CD8-positive, alpha-beta memory T cell (primary cell): ENCODE results near the gene TRIM43. TPM values are rescaled to one million over a fixed set of nuclear protein-coding genes. Genes with fewer than 3 reads are reported as not detected.
"Not testable (repeated sequence)": the region's sequence is repeated elsewhere in the genome, so short reads cannot be mapped to it uniquely, and the experiment has no call there.

Experiments used
- CTCF ChIA-PET: fragments of 350-600 bp; sonication (Branson Sonifier 250); formaldehyde crosslinking; loops from one replicate; lab custom pipeline; 2021; ENCODE audit warnings: antibody characterized with exemption; lab: Charles Lee
- POLR2A ChIA-PET: fragments of 350-600 bp; sonication (Branson Sonifier 250); formaldehyde crosslinking; loops from one replicate; lab custom pipeline; 2021; ENCODE audit warnings: antibody characterized with exemption; lab: Charles Lee
- DNase-seq, 5 donors: peaks; one replicate each; pipeline versions ENCODE4 v3.0.0 to v3.0.0-alpha.2; 2020 to 2022; ENCODE audit warnings: mixed read lengths in 1 of 5
- H3K27ac ChIP-seq: one replicate; pipeline ENCODE4 v1.7.0; 2013; ENCODE audit warnings: low read depth, mild to moderate bottlenecking, low read length, moderate library complexity
- H3K27me3 ChIP-seq: 2 replicates; pipeline ENCODE4 v1.7.0; 2013; ENCODE audit warnings: low read length, mild to moderate bottlenecking; ENCODE audit not compliant: insufficient read depth, poor library complexity, severe bottlenecking
- H3K36me3 ChIP-seq: 2 replicates; pipeline ENCODE4 v1.7.0; 2013; ENCODE audit warnings: mild to moderate bottlenecking, low read length, moderate library complexity; ENCODE audit not compliant: insufficient read depth
- H3K4me1 ChIP-seq: 2 replicates; pipeline ENCODE4 v1.7.0; 2013; ENCODE audit warnings: mild to moderate bottlenecking, low read length, moderate library complexity; ENCODE audit not compliant: insufficient read depth
- H3K4me3 ChIP-seq: 2 replicates; pipeline ENCODE4 v1.7.0; 2013; ENCODE audit warnings: mild to moderate bottlenecking, low read length
- H3K9me3 ChIP-seq: 2 replicates; pipeline ENCODE4 v1.7.0; 2013; ENCODE audit warnings: mild to moderate bottlenecking, low read length
- H3K27ac Mint-ChIP-seq, 8 donors: one replicate each; pipeline ENCODE4 v1.8.0; 2020 to 2021; ENCODE audit warnings: mixed read lengths in 8 of 8, mild to moderate bottlenecking in 6 of 8, inconsistent platforms in 3 of 8, moderate library complexity in 3 of 8
- H3K27me3 Mint-ChIP-seq, 2 donors: one replicate each; pipeline ENCODE4 v1.8.0; 2020 to 2021; ENCODE audit warnings: mixed read lengths in 2 of 2, mild to moderate bottlenecking in 1 of 2, moderate library complexity in 1 of 2
- H3K36me3 Mint-ChIP-seq, 3 donors: one replicate each; pipeline ENCODE4 v1.8.0; 2020 to 2021; ENCODE audit warnings: mixed read lengths in 3 of 3, inconsistent platforms in 1 of 3, mild to moderate bottlenecking in 1 of 3
- H3K4me1 Mint-ChIP-seq, 3 donors: one replicate each; pipeline ENCODE4 v1.8.0; 2020 to 2021; ENCODE audit warnings: mixed read lengths in 3 of 3, inconsistent platforms in 1 of 3, mild to moderate bottlenecking in 1 of 3
- H3K4me3 Mint-ChIP-seq, 7 donors: one replicate each; pipeline ENCODE4 v1.8.0; 2020 to 2021; ENCODE audit warnings: mixed read lengths in 7 of 7, mild to moderate bottlenecking in 6 of 7, moderate library complexity in 4 of 7, inconsistent platforms in 2 of 7
- H3K9me3 Mint-ChIP-seq, 5 donors: one replicate each; pipeline ENCODE4 v1.8.0; 2020 to 2022; ENCODE audit warnings: mixed read lengths in 5 of 5, mild to moderate bottlenecking in 3 of 5, moderate library complexity in 2 of 5, inconsistent platforms in 1 of 5
- polyA plus RNA-seq: library from polyadenylated mRNA; unstranded; fragments of 300-500 nt; fragmentation: Illumina TruSeq; gene quantifications from one replicate; pipeline ENCODE4 v1.2.3, GENCODE V29; 2021
- total RNA-seq, 2 experiments: library from RNA; stranded (reverse); gene quantifications; one replicate each; pipeline ENCODE4 v1.2.3, GENCODE V29; 2021

The TRIM43 gene
- total RNA-seq (not detected), polyA plus RNA-seq (not detected)

DNA sequence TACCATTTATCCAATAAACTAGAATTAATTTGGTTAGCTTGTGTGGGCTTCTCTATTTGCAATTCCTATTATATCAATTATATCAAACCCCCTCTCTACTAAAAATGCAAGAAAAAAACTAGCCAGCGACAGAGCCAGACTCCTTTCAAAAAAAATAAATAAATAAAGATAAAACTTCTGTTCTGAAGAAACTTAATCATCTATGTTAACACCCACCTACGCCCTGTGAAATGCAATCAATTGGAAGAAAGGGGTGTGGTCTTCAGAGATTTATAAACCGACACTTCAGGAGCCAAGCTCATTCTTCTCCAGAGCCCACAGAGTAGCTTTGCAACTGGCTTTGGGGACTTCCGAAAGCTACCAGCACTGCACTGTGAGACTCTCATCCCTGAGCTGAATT, at the start of gene TRIM43:
Gene TRIM43, plus strand, starts transcription at position 301 of the 400 bp plus-strand sequence. CDS start 2,023 bp downstream, outside the sequence.
- CTCF ChIA-PET, H3K27ac ChIP-seq, H3K4me3 Mint-ChIP-seq, H3K4me3 ChIP-seq, H3K27me3 Mint-ChIP-seq, H3K27me3 ChIP-seq, H3K4me1 ChIP-seq, H3K27ac Mint-ChIP-seq, H3K36me3 Mint-ChIP-seq, POLR2A ChIA-PET, DNase-seq, H3K36me3 ChIP-seq, H3K9me3 ChIP-seq, H3K9me3 Mint-ChIP-seq, H3K4me1 Mint-ChIP-seq: not testable (repeated sequence)

GRCh38 chr2:95551055-95551568, 40.7 kb upstream of the TRIM43 start:
- ChIA-PET POLR2A (no interaction called here), CTCF (no interaction called here)
- Histone ChIP-seq H3K4me1 (no peaks in the 10 kb centered on the region), H3K36me3 (no peaks in the 10 kb centered on the region), H3K4me3 (no peak overlapping the region), H3K9me3 (no peaks in the 10 kb centered on the region), H3K27ac (no peak overlapping the region), H3K27me3 (no peaks in the 10 kb centered on the region)
- DNase-seq = no peak
- H3K27me3 Mint-ChIP-seq = peaks cover 3 to 43% of the 10 kb centered on the region in 2 donors
- H3K36me3 Mint-ChIP-seq = no peaks in the 10 kb centered on the region
- H3K4me1 Mint-ChIP-seq = no peaks in the 10 kb centered on the region
- peaks cover 0 to 6% (median 0%) of the 10 kb centered on the region in 5 donors for H3K9me3 Mint-ChIP-seq
- H3K27ac Mint-ChIP-seq = no peak overlapping the region
- no peak overlapping the region for H3K4me3 Mint-ChIP-seq

DNA sequence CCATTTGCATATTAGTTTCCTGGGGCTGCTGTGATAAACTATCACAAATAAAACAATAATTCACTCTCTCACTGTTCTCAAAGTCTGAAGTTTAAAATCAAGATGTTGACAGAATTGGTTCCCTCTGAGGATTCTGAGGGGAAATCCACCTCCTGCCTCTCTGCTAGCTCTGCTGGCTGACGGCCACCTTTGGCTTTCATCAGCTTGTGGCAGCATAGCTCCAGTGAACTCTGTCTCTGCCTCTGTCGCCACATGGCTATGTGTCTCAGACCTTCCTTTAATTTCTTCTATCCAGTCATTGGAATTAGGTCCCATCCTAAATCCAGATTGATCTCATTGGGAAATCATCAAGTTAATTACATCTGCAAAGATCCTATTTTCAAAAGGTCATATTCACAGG, 38.9 kb upstream of the TRIM43 start:
- Histone ChIP-seq H3K9me3 (no peaks in the 10 kb centered on the region), H3K4me3 (no peak overlapping the region), H3K36me3 (no peaks in the 10 kb centered on the region), H3K4me1 (no peaks in the 10 kb centered on the region), H3K27me3 (no peaks in the 10 kb centered on the region), H3K27ac (no peak overlapping the region)
- CTCF ChIA-PET = no interaction called here
- no peak overlapping the region for H3K4me3 Mint-ChIP-seq
- POLR2A ChIA-PET = no interaction called here
- no peak for DNase-seq
- no peaks in the 10 kb centered on the region for H3K36me3 Mint-ChIP-seq
- peaks cover 5 to 43% of the 10 kb centered on the region in 2 donors for H3K27me3 Mint-ChIP-seq
- peak overlapping the region in 1 of 8 donors; percentile 89 for H3K27ac Mint-ChIP-seq
- H3K4me1 Mint-ChIP-seq = no peaks in the 10 kb centered on the region
- H3K9me3 Mint-ChIP-seq = peaks cover 0 to 6% (median 0%) of the 10 kb centered on the region in 5 donors

- no peaks in the 10 kb centered on the region for H3K4me1 Mint-ChIP-seq
- POLR2A ChIA-PET = no interaction called here
- peaks cover 16 to 41% of the 10 kb centered on the region in 2 donors for H3K27me3 Mint-ChIP-seq
- Histone ChIP-seq H3K9me3 (no peaks in the 10 kb centered on the region), H3K27ac (no peak overlapping the region), H3K4me1 (no peaks in the 10 kb centered on the region), H3K4me3 (no peak overlapping the region), H3K27me3 (no peaks in the 10 kb centered on the region), H3K36me3 (no peaks in the 10 kb centered on the region)
- CTCF ChIA-PET = no interaction called here
- no peaks in the 10 kb centered on the region for H3K36me3 Mint-ChIP-seq
- no peak overlapping the region for H3K4me3 Mint-ChIP-seq
- no peak overlapping the region for H3K27ac Mint-ChIP-seq
- peaks cover 0 to 3% (median 0%) of the 10 kb centered on the region in 5 donors for H3K9me3 Mint-ChIP-seq
- no peak for DNase-seq
Measured at GRCh38 chr2:95569170-95569569, 22.6 kb upstream of the TRIM43 start.

GRCh38 chr2:95573866-95574265, 17.9 kb upstream of the TRIM43 start:
- Histone ChIP-seq H3K4me1 (no peaks in the 10 kb centered on the region), H3K27me3 (no peaks in the 10 kb centered on the region), H3K36me3 (no peaks in the 10 kb centered on the region), H3K27ac (no peak overlapping the region), H3K9me3 (no peaks in the 10 kb centered on the region), H3K4me3 (no peak overlapping the region)
- no peaks in the 10 kb centered on the region for H3K9me3 Mint-ChIP-seq
- no peak overlapping the region for H3K4me3 Mint-ChIP-seq
- no peaks in the 10 kb centered on the region for H3K36me3 Mint-ChIP-seq
- POLR2A ChIA-PET = no interaction called here
- H3K27me3 Mint-ChIP-seq = peaks cover 5 to 37% of the 10 kb centered on the region in 2 donors
- DNase-seq = no peak
- no peak overlapping the region for H3K27ac Mint-ChIP-seq
- H3K4me1 Mint-ChIP-seq = no peaks in the 10 kb centered on the region
- CTCF ChIA-PET = no interaction called here

GRCh38 chr2:95574506-95574905, 17.3 kb upstream of the TRIM43 start:
- no peaks in the 10 kb centered on the region for H3K9me3 ChIP-seq
- ChIA-PET POLR2A (no interaction called here), CTCF (no interaction called here)
- Mint-ChIP-seq H3K27me3 (peaks cover 5 to 34% of the 10 kb centered on the region in 2 donors), H3K27ac (no peak overlapping the region), H3K36me3 (no peaks in the 10 kb centered on the region), H3K4me1 (no peaks in the 10 kb centered on the region), H3K9me3 (no peaks in the 10 kb centered on the region), H3K4me3 (no peak overlapping the region)
- no peaks in the 10 kb centered on the region for H3K27me3 ChIP-seq
- no peak overlapping the region for H3K27ac ChIP-seq
- H3K4me1 ChIP-seq = no peaks in the 10 kb centered on the region
- no peak for DNase-seq
- no peaks in the 10 kb centered on the region for H3K36me3 ChIP-seq
- H3K4me3 ChIP-seq = no peak overlapping the region

DNA sequence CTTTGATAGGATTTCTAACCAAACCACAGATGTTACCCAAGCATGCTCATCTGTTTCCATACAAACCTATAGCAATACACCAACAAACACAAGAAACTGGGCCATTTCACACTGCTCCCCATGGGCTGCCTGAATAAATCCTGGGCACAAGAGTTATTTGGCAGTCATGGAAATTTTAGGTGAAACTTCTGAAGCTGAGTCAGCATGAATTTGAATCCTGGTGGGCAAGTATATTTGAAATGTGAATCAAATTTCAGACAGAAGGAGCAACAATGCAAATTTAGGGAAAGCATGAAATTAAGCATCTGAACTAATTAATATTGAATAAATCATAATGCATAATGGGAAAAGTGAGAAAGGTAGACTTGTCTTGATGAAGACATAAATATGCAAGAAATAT, 15.9 kb upstream of the TRIM43 start:
- H3K9me3 Mint-ChIP-seq = no peaks in the 10 kb centered on the region
- DNase-seq = no peak
- Histone ChIP-seq H3K4me3 (no peak overlapping the region), H3K9me3 (no peaks in the 10 kb centered on the region), H3K27ac (no peak overlapping the region), H3K36me3 (no peaks in the 10 kb centered on the region), H3K4me1 (no peaks in the 10 kb centered on the region), H3K27me3 (no peaks in the 10 kb centered on the region)
- H3K4me1 Mint-ChIP-seq = no peaks in the 10 kb centered on the region
- H3K36me3 Mint-ChIP-seq = no peaks in the 10 kb centered on the region
- H3K4me3 Mint-ChIP-seq = no peak overlapping the region
- POLR2A ChIA-PET = no interaction called here
- peaks cover 1 to 21% of the 10 kb centered on the region in 2 donors for H3K27me3 Mint-ChIP-seq
- no peak overlapping the region for H3K27ac Mint-ChIP-seq
- CTCF ChIA-PET = no interaction called here

DNA sequence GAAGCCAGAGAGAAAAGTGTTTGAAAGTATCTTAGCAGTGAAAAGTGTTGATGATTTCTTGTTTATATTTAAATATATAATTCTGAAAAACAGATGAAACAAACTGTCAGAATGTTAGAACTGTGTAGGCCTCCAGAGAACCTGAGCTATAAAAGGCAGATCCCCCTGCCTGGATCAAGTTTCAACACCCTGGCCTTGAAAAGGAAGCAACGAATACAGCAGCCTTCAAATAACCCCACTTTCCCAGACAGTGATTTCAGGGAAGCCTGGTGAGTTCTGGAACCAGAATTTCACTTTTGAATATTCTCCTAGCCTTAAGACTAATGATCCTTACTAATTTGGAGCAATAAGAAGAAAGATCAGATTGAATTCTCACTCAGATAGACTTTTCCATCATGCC, 13.3 kb upstream of the TRIM43 start:
- Histone ChIP-seq H3K27me3 (no peaks in the 10 kb centered on the region), H3K4me1 (no peaks in the 10 kb centered on the region), H3K4me3 (no peak overlapping the region), H3K27ac (no peak overlapping the region), H3K36me3 (no peaks in the 10 kb centered on the region), H3K9me3 (no peaks in the 10 kb centered on the region)
- no peak overlapping the region for H3K27ac Mint-ChIP-seq
- H3K9me3 Mint-ChIP-seq = peaks cover 0 to 2% (median 0%) of the 10 kb centered on the region in 5 donors
- no peaks in the 10 kb centered on the region for H3K36me3 Mint-ChIP-seq
- no peaks in the 10 kb centered on the region for H3K4me1 Mint-ChIP-seq
- DNase-seq = no peak
- peaks cover 1 to 16% of the 10 kb centered on the region in 2 donors for H3K27me3 Mint-ChIP-seq
- CTCF ChIA-PET = no interaction called here
- POLR2A ChIA-PET = no interaction called here
- no peak overlapping the region for H3K4me3 Mint-ChIP-seq

DNA sequence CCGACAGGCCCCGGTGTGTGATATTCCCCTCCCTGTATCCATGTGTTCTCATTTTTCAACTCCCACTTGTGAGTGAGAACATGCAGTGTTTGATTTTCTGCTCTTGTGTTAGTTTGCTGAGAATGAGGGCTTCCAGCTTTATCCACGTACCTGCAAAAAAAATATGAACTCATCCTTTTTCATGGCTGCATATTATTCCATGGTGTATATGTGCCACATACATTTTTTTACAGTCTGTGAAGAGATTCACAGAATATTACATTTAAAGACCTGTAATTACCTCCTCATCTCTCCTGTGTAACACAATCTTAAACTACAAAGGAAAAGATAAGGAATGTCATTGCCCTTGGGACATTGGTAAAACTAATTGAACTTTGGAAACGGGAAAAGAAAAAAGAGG, 8.3 kb upstream of the TRIM43 start:
- CTCF ChIA-PET, H3K4me3 ChIP-seq, DNase-seq, H3K36me3 Mint-ChIP-seq, H3K9me3 ChIP-seq, H3K36me3 ChIP-seq, H3K27ac Mint-ChIP-seq, H3K4me1 ChIP-seq, H3K4me1 Mint-ChIP-seq, POLR2A ChIA-PET, H3K4me3 Mint-ChIP-seq, H3K9me3 Mint-ChIP-seq, H3K27me3 Mint-ChIP-seq, H3K27ac ChIP-seq, H3K27me3 ChIP-seq: not testable (repeated sequence)
